Measurements from ENCODE around the gene USP48.

GRCh38 chr1:21704145-21704544 is 78.8 kb downstream of the USP48 start:
- TF ChIP-seq CTCF (IDR thresholded peaks at IDR 0.05 in 2 of 3, conservative IDR thresholded peaks at IDR 0.05 in 1 of 3; ENCODE audit: control insufficient read depth in 2 of 3, extremely low read depth in 1 of 3, insufficient read depth in 1 of 3, low read depth in 3 of 3, low read length in 3 of 3), result no peak
- TF ChIP-seq ZNF274 (IDR thresholded peaks at IDR 0.05; ENCODE audit: insufficient read depth, insufficient read length), result no peak
- TF ChIP-seq IRF5 (IDR thresholded peaks at IDR 0.05; ENCODE audit: borderline replicate concordance), result no peak
- no peak for TF ChIP-seq USF2 (IDR thresholded peaks at IDR 0.05; ENCODE audit: borderline replicate concordance, low read depth, low read length)
- TF ChIP-seq PAX8 (IDR thresholded peaks at IDR 0.05), result no peak
- no peak for TF ChIP-seq EZH2 (IDR thresholded peaks at IDR 0.05; ENCODE audit: borderline replicate concordance, control insufficient read depth, low read depth, low read length)
- no peak for TF ChIP-seq E4F1 (IDR thresholded peaks at IDR 0.05; ENCODE audit: borderline replicate concordance, partially characterized antibody)
- TF ChIP-seq REST (IDR thresholded peaks at IDR 0.05; ENCODE audit: low read depth, low read length), result no peak
- no peak for TF ChIP-seq POLR2A (IDR thresholded peaks at IDR 0.05; ENCODE audit: low read depth, low read length)
- no peak for TF ChIP-seq CHD2 (IDR thresholded peaks at IDR 0.05; ENCODE audit: borderline replicate concordance, low read depth, low read length)
- TF ChIP-seq MAX (IDR thresholded peaks at IDR 0.05; ENCODE audit: low read depth, low read length), result no peak
- TF ChIP-seq NR2C2 (IDR thresholded peaks at IDR 0.05; ENCODE audit: borderline replicate concordance, control insufficient read depth, insufficient read length, low read depth), result no peak
- TF ChIP-seq GABPA (IDR thresholded peaks at IDR 0.05; ENCODE audit: low read depth), result no peak
- no peak for TF ChIP-seq EP300 (IDR thresholded peaks at IDR 0.05; ENCODE audit: borderline replicate concordance in 1 of 2, control insufficient read depth in 1 of 2, low read depth in 2 of 2, low read length in 2 of 2)

All from GM12878 (cell line).